ENCODE results near the gene NECAP2.
A peak's percentile ranks its signal among the peaks of the same experiment; 100 is the strongest.
"Not testable (repeated sequence)": the region's sequence is repeated elsewhere in the genome, so short reads cannot be mapped to it uniquely, and the experiment has no call there.

The NECAP2 gene

GRCh38 chr1:16498573-16499413, 58.3 kb downstream of the NECAP2 start:
- peak; percentile 87 to 91 for DNase-seq

GRCh38 chr1:16500466-16500865, 59.9 kb downstream of the NECAP2 start:
- DNase-seq, result not testable (repeated sequence)

- DNase-seq, result not testable (repeated sequence)
Observed at GRCh38 chr1:16500975-16501374, 60.5 kb downstream of the NECAP2 start.

- DNase-seq, result not testable (repeated sequence)
Observed at GRCh38 chr1:16501446-16501845, 60.9 kb downstream of the NECAP2 start.

GRCh38 chr1:16503494-16503893, 63.0 kb downstream of the NECAP2 start:
- DNase-seq, result no peak

- DNase-seq, result not testable (repeated sequence)
Observed at GRCh38 chr1:16505870-16506269, 65.3 kb downstream of the NECAP2 start.

- DNase-seq, result not testable (repeated sequence)
Observed at GRCh38 chr1:16506364-16507136, 66.0 kb downstream of the NECAP2 start.

- DNase-seq, result peak; percentile 32 to 45
Observed at GRCh38 chr1:16508861-16509445, 68.4 kb downstream of the NECAP2 start.
